Measurements from ENCODE around the gene PTPN4. TPM values are rescaled to one million over a fixed set of nuclear protein-coding genes. Genes with fewer than 3 reads are reported as not detected.

PTPN4 gene
- total and polyA plus RNA-seq, 9 of the 15 experiments (the other 6 are each of a cell fraction or from before 2014, with no cell fraction given) = 5.0 to 32.8 (median 27.3) TPM

DNA sequence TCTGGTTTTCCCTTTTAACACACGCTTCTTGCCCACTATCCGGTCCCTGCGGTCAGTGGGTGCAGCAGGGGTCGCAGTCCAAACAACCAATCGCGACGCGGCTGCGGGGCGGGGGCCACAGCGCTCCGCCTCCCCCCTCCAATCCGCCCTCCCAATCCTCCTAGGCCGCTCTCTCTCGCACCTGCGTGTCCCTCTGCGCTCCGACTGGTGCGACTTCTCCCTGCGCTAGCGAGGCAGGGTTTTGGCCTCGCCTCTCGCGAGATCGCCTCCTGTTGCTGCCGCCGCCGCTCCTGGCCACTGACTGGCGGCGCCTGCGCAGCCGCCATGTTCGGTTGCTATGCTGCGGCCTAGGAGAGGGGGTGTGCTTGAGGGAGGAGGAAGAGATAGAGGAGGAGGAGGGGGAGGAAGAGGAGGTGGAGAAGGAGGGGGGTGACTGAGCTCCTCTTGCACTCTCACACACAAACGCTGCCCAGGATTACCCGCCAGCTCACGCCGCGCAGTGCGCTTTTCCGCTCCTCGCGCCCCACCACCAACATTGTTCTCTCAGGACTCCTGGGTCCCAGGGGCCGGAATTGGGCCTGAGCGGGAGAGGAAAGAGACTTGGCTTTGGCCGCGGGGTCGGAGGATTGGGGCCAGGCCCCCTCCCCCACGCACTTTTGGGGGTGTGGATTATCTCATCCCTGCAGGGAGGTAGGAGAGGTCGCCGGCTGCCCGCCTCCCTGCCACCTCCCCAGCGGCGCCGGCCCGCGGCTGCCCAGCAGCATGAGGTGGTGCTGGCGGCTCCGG, at the start of gene PTPN4 (continued):
- TF ChIP-seq SIRT6 (IDR thresholded peaks at IDR 0.05; ENCODE audit: low read depth, low read length) = no peak
- peak; percentile 38 for TF ChIP-seq LEF1 (IDR thresholded peaks at IDR 0.05)
- TF ChIP-seq FIP1L1 (IDR thresholded peaks at IDR 0.05; ENCODE audit: low read depth, low read length, poor library complexity, severe bottlenecking) = peak; percentile 82
- peak; percentile 34 for TF ChIP-seq WHSC1 (IDR thresholded peaks at IDR 0.05; ENCODE audit: low read length)
- 0 out of 2 replicates have a peak, but pooled peaks have one; percentile 14 for TF ChIP-seq ETV5 (CRISPR knock-in tag; IDR thresholded peaks at IDR 0.05; ENCODE audit: low read depth)
- peak; percentile 67 for TF ChIP-seq MYNN (IDR thresholded peaks at IDR 0.05)
- no peak for TF ChIP-seq MYNN (CRISPR knock-in tag; IDR thresholded peaks at IDR 0.05)
- TF ChIP-seq, protein P1, sequence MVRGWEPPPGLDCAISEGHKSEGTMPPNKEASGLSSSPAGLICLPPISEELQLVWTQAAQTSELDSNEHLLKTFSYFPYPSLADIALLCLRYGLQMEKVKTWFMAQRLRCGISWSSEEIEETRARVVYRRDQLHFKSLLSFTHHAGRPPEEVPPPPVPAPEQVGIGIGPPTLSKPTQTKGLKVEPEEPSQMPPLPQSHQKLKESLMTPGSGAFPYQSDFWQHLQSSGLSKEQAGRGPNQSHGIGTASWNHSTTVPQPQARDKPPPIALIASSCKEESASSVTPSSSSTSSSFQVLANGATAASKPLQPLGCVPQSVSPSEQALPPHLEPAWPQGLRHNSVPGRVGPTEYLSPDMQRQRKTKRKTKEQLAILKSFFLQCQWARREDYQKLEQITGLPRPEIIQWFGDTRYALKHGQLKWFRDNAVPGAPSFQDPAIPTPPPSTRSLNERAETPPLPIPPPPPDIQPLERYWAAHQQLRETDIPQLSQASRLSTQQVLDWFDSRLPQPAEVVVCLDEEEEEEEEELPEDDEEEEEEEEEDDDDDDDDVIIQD (CRISPR knock-in tag; IDR thresholded peaks at IDR 0.05) = no peak
- no peak for TF ChIP-seq ZNF146 (CRISPR knock-in tag; IDR thresholded peaks at IDR 0.05; ENCODE audit: unreplicated experiment)
- TF ChIP-seq SOX6 (IDR thresholded peaks at IDR 0.05) = peak; percentile 54
- peak; percentile 93 for TF ChIP-seq PHF8 (IDR thresholded peaks at IDR 0.05; ENCODE audit: borderline replicate concordance, low read length)
- peak; percentile 62 for TF ChIP-seq ZBTB17 (CRISPR knock-in tag; IDR thresholded peaks at IDR 0.05)
- no peak for TF ChIP-seq HMG20A (CRISPR knock-in tag; conservative IDR thresholded peaks at IDR 0.05)
- TF ChIP-seq NBN (IDR thresholded peaks at IDR 0.05; ENCODE audit: low read depth) = peak; percentile 60
- TF ChIP-seq, protein P2, sequence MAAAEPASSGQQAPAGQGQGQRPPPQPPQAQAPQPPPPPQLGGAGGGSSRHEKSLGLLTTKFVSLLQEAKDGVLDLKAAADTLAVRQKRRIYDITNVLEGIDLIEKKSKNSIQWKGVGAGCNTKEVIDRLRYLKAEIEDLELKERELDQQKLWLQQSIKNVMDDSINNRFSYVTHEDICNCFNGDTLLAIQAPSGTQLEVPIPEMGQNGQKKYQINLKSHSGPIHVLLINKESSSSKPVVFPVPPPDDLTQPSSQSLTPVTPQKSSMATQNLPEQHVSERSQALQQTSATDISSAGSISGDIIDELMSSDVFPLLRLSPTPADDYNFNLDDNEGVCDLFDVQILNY (CRISPR knock-in tag; IDR thresholded peaks at IDR 0.05) = 0 out of 2 replicates have a peak, but pooled peaks have one; percentile 20
- TF ChIP-seq ELF1 (tag; IDR thresholded peaks at IDR 0.05) = no peak; the same call in 1 of the 2 replicates
- TF ChIP-seq U2AF2 (optimal IDR thresholded peaks at IDR 0.05; ENCODE audit: low read depth, low read length) = no peak
- TF ChIP-seq, protein P3, sequence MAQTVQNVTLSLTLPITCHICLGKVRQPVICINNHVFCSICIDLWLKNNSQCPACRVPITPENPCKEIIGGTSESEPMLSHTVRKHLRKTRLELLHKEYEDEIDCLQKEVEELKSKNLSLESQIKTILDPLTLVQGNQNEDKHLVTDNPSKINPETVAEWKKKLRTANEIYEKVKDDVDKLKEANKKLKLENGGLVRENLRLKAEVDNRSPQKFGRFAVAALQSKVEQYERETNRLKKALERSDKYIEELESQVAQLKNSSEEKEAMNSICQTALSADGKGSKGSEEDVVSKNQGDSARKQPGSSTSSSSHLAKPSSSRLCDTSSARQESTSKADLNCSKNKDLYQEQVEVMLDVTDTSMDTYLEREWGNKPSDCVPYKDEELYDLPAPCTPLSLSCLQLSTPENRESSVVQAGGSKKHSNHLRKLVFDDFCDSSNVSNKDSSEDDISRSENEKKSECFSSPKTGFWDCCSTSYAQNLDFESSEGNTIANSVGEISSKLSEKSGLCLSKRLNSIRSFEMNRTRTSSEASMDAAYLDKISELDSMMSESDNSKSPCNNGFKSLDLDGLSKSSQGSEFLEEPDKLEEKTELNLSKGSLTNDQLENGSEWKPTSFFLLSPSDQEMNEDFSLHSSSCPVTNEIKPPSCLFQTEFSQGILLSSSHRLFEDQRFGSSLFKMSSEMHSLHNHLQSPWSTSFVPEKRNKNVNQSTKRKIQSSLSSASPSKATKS (CRISPR knock-in tag; IDR thresholded peaks at IDR 0.05) = no peak
- TF ChIP-seq SMAD2 (IDR thresholded peaks at IDR 0.05; ENCODE audit: low read depth, low read length) = no peak
- no peak for TF ChIP-seq ELF2 (CRISPR knock-in tag; IDR thresholded peaks at IDR 0.05)
- TF ChIP-seq ZNF143 (CRISPR knock-in tag; IDR thresholded peaks at IDR 0.05) = no peak
- no peak for TF ChIP-seq ZNF253 (CRISPR knock-in tag; conservative IDR thresholded peaks at IDR 0.05)
- no peak for TF ChIP-seq ZNF12 (CRISPR knock-in tag; IDR thresholded peaks at IDR 0.05)
- no peak for TF ChIP-seq CREB3 (tag; conservative IDR thresholded peaks at IDR 0.05; ENCODE audit: low read depth)
- no peak for TF ChIP-seq BRD4 (IDR thresholded peaks at IDR 0.05)
- no peak for TF ChIP-seq KHSRP (IDR thresholded peaks at IDR 0.05)

All from K562 (cell line).